ENCODE data around the gene PVR.

DNA sequence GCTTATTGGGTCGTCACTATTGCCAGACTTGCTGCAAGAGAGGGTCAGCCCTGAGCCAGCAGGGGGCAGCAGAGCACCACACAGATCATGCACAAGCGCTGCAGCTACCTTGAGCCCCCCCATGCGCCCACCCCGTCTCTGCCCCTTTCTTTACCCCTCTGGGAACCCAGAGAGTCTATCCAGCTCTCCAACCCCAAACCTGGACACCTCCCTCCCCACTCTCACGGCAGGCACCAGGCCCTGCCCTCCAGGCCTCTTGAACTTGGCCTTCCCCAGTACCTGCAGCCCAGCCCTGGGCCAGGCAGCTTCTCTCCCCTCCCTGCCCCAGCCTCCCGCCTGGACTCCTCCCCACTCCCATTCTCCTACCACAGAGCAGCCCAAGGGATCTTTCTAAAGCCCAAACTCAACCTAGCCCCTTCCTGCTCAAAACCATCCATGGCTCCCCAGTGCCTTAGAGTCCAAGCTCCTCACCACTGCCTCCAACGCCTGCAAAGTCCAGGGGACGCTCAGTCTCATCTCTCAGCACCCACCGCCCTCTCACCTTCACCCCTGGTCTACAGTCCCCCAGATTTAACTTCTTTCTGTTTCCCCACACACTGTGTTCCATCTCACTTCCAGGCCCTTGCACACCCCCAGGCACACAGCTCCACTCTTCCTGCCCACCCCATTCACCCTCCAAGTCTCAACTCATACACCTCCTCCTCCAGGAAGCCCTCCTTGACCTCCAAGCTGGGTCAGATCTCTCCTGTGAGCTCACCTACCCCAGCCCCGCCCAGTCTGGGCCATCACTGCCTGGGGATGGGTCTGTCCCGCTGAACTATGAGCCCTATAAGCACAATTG, 45.8 kb downstream of the PVR start:
- TF ChIP-seq, protein P1, sequence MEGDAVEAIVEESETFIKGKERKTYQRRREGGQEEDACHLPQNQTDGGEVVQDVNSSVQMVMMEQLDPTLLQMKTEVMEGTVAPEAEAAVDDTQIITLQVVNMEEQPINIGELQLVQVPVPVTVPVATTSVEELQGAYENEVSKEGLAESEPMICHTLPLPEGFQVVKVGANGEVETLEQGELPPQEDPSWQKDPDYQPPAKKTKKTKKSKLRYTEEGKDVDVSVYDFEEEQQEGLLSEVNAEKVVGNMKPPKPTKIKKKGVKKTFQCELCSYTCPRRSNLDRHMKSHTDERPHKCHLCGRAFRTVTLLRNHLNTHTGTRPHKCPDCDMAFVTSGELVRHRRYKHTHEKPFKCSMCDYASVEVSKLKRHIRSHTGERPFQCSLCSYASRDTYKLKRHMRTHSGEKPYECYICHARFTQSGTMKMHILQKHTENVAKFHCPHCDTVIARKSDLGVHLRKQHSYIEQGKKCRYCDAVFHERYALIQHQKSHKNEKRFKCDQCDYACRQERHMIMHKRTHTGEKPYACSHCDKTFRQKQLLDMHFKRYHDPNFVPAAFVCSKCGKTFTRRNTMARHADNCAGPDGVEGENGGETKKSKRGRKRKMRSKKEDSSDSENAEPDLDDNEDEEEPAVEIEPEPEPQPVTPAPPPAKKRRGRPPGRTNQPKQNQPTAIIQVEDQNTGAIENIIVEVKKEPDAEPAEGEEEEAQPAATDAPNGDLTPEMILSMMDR (IDR thresholded peaks at IDR 0.05; ENCODE audit: low read depth, low read length, missing input control) = peak; percentile 86
- TF ChIP-seq YY1 (IDR thresholded peaks at IDR 0.05) = no peak
- no peak for TF ChIP-seq RXRA (IDR thresholded peaks at IDR 0.05)
- TF ChIP-seq, protein P2, sequence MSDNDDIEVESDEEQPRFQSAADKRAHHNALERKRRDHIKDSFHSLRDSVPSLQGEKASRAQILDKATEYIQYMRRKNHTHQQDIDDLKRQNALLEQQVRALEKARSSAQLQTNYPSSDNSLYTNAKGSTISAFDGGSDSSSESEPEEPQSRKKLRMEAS (IDR thresholded peaks at IDR 0.05) = no peak
- TF ChIP-seq TAF1 (conservative IDR thresholded peaks at IDR 0.05) = no peak
- no peak for TF ChIP-seq JUND (IDR thresholded peaks at IDR 0.05)
- no peak for TF ChIP-seq SP1 (IDR thresholded peaks at IDR 0.05)
- no peak for TF ChIP-seq EGR1 (IDR thresholded peaks at IDR 0.05; ENCODE audit: low read depth in 2 of 2)
- TF ChIP-seq GABPA (IDR thresholded peaks at IDR 0.05 in 1 of 2, conservative IDR thresholded peaks at IDR 0.05 in 1 of 2) = no peak
- TF ChIP-seq RAD21 (IDR thresholded peaks at IDR 0.05) = peak; percentile 86 to 88
- TF ChIP-seq FOXA1 (IDR thresholded peaks at IDR 0.05) = no peak
- TF ChIP-seq, protein P3, sequence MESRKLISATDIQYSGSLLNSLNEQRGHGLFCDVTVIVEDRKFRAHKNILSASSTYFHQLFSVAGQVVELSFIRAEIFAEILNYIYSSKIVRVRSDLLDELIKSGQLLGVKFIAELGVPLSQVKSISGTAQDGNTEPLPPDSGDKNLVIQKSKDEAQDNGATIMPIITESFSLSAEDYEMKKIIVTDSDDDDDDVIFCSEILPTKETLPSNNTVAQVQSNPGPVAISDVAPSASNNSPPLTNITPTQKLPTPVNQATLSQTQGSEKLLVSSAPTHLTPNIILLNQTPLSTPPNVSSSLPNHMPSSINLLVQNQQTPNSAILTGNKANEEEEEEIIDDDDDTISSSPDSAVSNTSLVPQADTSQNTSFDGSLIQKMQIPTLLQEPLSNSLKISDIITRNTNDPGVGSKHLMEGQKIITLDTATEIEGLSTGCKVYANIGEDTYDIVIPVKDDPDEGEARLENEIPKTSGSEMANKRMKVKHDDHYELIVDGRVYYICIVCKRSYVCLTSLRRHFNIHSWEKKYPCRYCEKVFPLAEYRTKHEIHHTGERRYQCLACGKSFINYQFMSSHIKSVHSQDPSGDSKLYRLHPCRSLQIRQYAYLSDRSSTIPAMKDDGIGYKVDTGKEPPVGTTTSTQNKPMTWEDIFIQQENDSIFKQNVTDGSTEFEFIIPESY (IDR thresholded peaks at IDR 0.05) = no peak
- TF ChIP-seq, protein P4, sequence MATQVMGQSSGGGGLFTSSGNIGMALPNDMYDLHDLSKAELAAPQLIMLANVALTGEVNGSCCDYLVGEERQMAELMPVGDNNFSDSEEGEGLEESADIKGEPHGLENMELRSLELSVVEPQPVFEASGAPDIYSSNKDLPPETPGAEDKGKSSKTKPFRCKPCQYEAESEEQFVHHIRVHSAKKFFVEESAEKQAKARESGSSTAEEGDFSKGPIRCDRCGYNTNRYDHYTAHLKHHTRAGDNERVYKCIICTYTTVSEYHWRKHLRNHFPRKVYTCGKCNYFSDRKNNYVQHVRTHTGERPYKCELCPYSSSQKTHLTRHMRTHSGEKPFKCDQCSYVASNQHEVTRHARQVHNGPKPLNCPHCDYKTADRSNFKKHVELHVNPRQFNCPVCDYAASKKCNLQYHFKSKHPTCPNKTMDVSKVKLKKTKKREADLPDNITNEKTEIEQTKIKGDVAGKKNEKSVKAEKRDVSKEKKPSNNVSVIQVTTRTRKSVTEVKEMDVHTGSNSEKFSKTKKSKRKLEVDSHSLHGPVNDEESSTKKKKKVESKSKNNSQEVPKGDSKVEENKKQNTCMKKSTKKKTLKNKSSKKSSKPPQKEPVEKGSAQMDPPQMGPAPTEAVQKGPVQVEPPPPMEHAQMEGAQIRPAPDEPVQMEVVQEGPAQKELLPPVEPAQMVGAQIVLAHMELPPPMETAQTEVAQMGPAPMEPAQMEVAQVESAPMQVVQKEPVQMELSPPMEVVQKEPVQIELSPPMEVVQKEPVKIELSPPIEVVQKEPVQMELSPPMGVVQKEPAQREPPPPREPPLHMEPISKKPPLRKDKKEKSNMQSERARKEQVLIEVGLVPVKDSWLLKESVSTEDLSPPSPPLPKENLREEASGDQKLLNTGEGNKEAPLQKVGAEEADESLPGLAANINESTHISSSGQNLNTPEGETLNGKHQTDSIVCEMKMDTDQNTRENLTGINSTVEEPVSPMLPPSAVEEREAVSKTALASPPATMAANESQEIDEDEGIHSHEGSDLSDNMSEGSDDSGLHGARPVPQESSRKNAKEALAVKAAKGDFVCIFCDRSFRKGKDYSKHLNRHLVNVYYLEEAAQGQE (IDR thresholded peaks at IDR 0.05) = no peak

Measured in liver (tissue), 3 donors.